ENCODE measurements around the gene CELSR2.

CELSR2 gene

GRCh38 chr1:109290137-109290536 lies 40.8 kb downstream of the CELSR2 start:
- no peak for TF ChIP-seq CTCF (IDR thresholded peaks at IDR 0.05; ENCODE audit: low read depth, low read length)
- H3K4me3 ChIP-seq (ENCODE audit: low read depth, low read length), result no peak overlapping the region

GRCh38 chr1:109290998-109291397 lies 41.7 kb downstream of the CELSR2 start:
- H3K4me3 ChIP-seq (ENCODE audit: low read depth, low read length), result no peak overlapping the region
- TF ChIP-seq CTCF (IDR thresholded peaks at IDR 0.05; ENCODE audit: low read depth, low read length), result no peak

- TF ChIP-seq CTCF (IDR thresholded peaks at IDR 0.05; ENCODE audit: low read depth, low read length), result no peak
- no peak overlapping the region for H3K4me3 ChIP-seq (ENCODE audit: low read depth, low read length)
These were observed 43.0 kb downstream of the CELSR2 start for GRCh38 chr1:109292364-109292763.

- no peak for TF ChIP-seq CTCF (IDR thresholded peaks at IDR 0.05; ENCODE audit: low read depth, low read length)
- H3K4me3 ChIP-seq (ENCODE audit: low read depth, low read length), result no peak overlapping the region
These were observed 43.7 kb downstream of the CELSR2 start for GRCh38 chr1:109293026-109293425.

- no peak for TF ChIP-seq CTCF (IDR thresholded peaks at IDR 0.05; ENCODE audit: low read depth, low read length)
These were observed 45.1 kb downstream of the CELSR2 start for GRCh38 chr1:109294481-109294880.

GRCh38 chr1:109295712-109296415 lies 46.5 kb downstream of the CELSR2 start:
- no peak for TF ChIP-seq CTCF (IDR thresholded peaks at IDR 0.05; ENCODE audit: low read depth, low read length)
- no peak overlapping the region for H3K4me3 ChIP-seq (ENCODE audit: low read depth, low read length)

More at GRCh38 chr1:109294481-109294880, 45.1 kb downstream of the CELSR2 start:
- H3K4me3 ChIP-seq (ENCODE audit: low read depth, low read length), result no peak overlapping the region

- no peak overlapping the region for H3K4me3 ChIP-seq (ENCODE audit: low read depth, low read length)
- TF ChIP-seq CTCF (IDR thresholded peaks at IDR 0.05; ENCODE audit: low read depth, low read length), result no peak
These were observed 47.4 kb downstream of the CELSR2 start for GRCh38 chr1:109296782-109297181.
